Mucosa of rectum (tissue), 2 donors: ENCODE data around the gene EPHA2.
"Not testable (repeated sequence)": the region's sequence is repeated elsewhere in the genome, so short reads cannot be mapped to it uniquely, and the experiment has no call there.

Source experiments
- H3K27ac ChIP-seq, 2 donors: one replicate each; pipeline ENCODE4 v1.7.0; 2013; ENCODE audit warnings: inconsistent platforms in 2 of 2, low read depth in 2 of 2, low read length in 2 of 2
- H3K27me3 ChIP-seq, 2 donors: one replicate each; pipeline ENCODE4 v1.7.0; 2013; ENCODE audit warnings: low read length in 2 of 2; ENCODE audit not compliant: control insufficient read depth in 2 of 2, insufficient read depth in 2 of 2
- H3K36me3 ChIP-seq, 2 donors: one replicate each; pipeline ENCODE4 v1.7.0; 2013; ENCODE audit warnings: low read length in 2 of 2; ENCODE audit not compliant: control insufficient read depth in 2 of 2, insufficient read depth in 2 of 2
- H3K4me1 ChIP-seq, 2 donors: one replicate each; pipeline ENCODE4 v1.7.0; 2013; ENCODE audit warnings: low read length in 2 of 2, mild to moderate bottlenecking in 1 of 2; ENCODE audit not compliant: control insufficient read depth in 2 of 2, insufficient read depth in 2 of 2
- H3K4me3 ChIP-seq, 2 donors: one replicate each; pipeline ENCODE4 v1.7.0; 2013; ENCODE audit warnings: low read length in 2 of 2
- H3K9ac ChIP-seq, 2 donors: one replicate each; pipeline ENCODE4 v1.7.0; 2013; ENCODE audit warnings: low read length in 2 of 2, low read depth in 1 of 2, mild to moderate bottlenecking in 1 of 2
- H3K9me3 ChIP-seq, 2 donors: one replicate each; pipeline ENCODE4 v1.7.0; 2013; ENCODE audit warnings: low read length in 2 of 2; ENCODE audit not compliant: control insufficient read depth in 2 of 2
- donor health status: healthy.
- donor health status: Normal muscosa, but diverticular disease.

EPHA2 gene

GRCh38 chr1:16168622-16169360, 12.9 kb upstream of the EPHA2 start:
- Histone ChIP-seq H3K36me3 (no peaks in the 10 kb centered on the region), H3K4me1 (peaks cover 26 to 51% of the 10 kb centered on the region in 2 donors), H3K4me3 (no peak overlapping the region), H3K27ac (peak overlapping the region; percentile 16 to 20), H3K9me3 (no peaks in the 10 kb centered on the region), H3K27me3 (no peaks in the 10 kb centered on the region), H3K9ac (no peak overlapping the region)

GRCh38 chr1:16168144-16168495, 12.3 kb upstream of the EPHA2 start:
- H3K9me3 ChIP-seq, H3K36me3 ChIP-seq, H3K27me3 ChIP-seq: not testable (repeated sequence)
- H3K4me1 ChIP-seq: peaks cover 20 to 45% of the 10 kb centered on the region in 2 donors
- peak overlapping the region in 1 of 2 donors; percentile 64 for H3K9ac ChIP-seq
- H3K4me3 ChIP-seq: peak overlapping the region; percentile 41 to 50
- peak overlapping the region in 1 of 2 donors; percentile 16 for H3K27ac ChIP-seq

- H3K4me1 ChIP-seq: peaks cover 17 to 40% of the 10 kb centered on the region in 2 donors
- H3K36me3 ChIP-seq: no peaks in the 10 kb centered on the region
- peak overlapping the region in 1 of 2 donors; percentile 64 for H3K9ac ChIP-seq
- H3K9me3 ChIP-seq: no peaks in the 10 kb centered on the region
- H3K27me3 ChIP-seq: no peaks in the 10 kb centered on the region
- no peak overlapping the region for H3K27ac ChIP-seq
- peak overlapping the region; percentile 41 to 50 for H3K4me3 ChIP-seq
These were observed 11.7 kb upstream of the EPHA2 start for GRCh38 chr1:16167331-16168143.

DNA sequence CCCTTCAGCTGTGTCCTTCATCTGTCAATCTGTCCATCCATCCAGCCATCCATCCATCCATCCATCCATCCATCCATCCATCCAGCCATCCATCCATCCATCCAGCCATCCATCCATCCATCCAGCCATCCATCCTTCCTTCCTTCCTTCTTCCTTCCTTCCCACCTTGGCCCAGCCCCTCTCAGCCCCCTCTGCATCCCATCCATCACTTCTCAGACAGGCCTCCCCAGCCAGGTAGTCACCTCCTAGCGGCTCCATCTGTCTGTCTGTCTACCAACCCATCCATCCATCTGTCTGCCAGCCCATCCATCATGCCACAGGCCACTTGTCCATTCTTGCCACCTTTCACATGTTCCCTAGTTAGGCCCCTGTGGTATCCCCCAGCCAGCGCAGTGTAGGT, 10.2 kb upstream of the EPHA2 start:
- Histone ChIP-seq H3K9me3 (no peaks in the 10 kb centered on the region), H3K27me3 (no peaks in the 10 kb centered on the region), H3K36me3 (no peaks in the 10 kb centered on the region), H3K4me1 (peaks cover 15 to 30% of the 10 kb centered on the region in 2 donors), H3K4me3 (no peak overlapping the region), H3K27ac (no peak overlapping the region), H3K9ac (no peak overlapping the region)

GRCh38 chr1:16165548-16165947, 9.7 kb upstream of the EPHA2 start:
- no peaks in the 10 kb centered on the region for H3K36me3 ChIP-seq
- no peaks in the 10 kb centered on the region for H3K9me3 ChIP-seq
- H3K27me3 ChIP-seq: no peaks in the 10 kb centered on the region
- no peak overlapping the region for H3K4me3 ChIP-seq
- no peak overlapping the region for H3K9ac ChIP-seq
- no peak overlapping the region for H3K27ac ChIP-seq
- peaks cover 15 to 29% of the 10 kb centered on the region in 2 donors for H3K4me1 ChIP-seq

DNA sequence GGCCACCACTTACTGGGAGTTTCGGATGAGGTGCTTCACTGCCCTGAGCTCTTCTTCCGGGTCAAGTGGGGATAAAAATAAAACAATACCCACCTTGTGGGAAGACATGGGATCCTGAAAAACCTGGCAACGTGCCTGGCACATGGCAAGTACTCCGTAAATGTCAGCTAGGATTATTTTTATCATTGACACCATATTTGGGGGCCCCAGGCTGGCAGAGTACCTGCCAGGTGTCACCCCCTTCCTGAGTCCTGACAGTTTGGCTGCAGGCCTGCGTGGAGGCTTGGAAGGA, 9.2 kb upstream of the EPHA2 start:
- Histone ChIP-seq H3K4me1 (peaks cover 15 to 29% of the 10 kb centered on the region in 2 donors), H3K36me3 (no peaks in the 10 kb centered on the region), H3K27ac (peak overlapping the region in 1 of 2 donors; percentile 23), H3K9ac (peak overlapping the region in 1 of 2 donors; percentile 29), H3K27me3 (no peaks in the 10 kb centered on the region), H3K4me3 (no peak overlapping the region), H3K9me3 (no peaks in the 10 kb centered on the region)

GRCh38 chr1:16164213-16165072, 8.6 kb upstream of the EPHA2 start:
- peak overlapping the region in 1 of 2 donors; percentile 29 for H3K9ac ChIP-seq
- no peaks in the 10 kb centered on the region for H3K27me3 ChIP-seq
- no peaks in the 10 kb centered on the region for H3K9me3 ChIP-seq
- no peaks in the 10 kb centered on the region for H3K36me3 ChIP-seq
- peak overlapping the region in 1 of 2 donors; percentile 23 for H3K27ac ChIP-seq
- peaks cover 15 to 30% of the 10 kb centered on the region in 2 donors for H3K4me1 ChIP-seq
- H3K4me3 ChIP-seq: no peak overlapping the region

GRCh38 chr1:16163608-16164212, 7.8 kb upstream of the EPHA2 start:
- not testable (repeated sequence) for H3K9me3 ChIP-seq, H3K4me3 ChIP-seq, H3K27me3 ChIP-seq, H3K9ac ChIP-seq, H3K36me3 ChIP-seq, H3K27ac ChIP-seq
- H3K4me1 ChIP-seq: peaks cover 18 to 31% of the 10 kb centered on the region in 2 donors

- Histone ChIP-seq H3K9ac (peak overlapping the region in 1 of 2 donors; percentile 55), H3K4me1 (peaks cover 15 to 29% of the 10 kb centered on the region in 2 donors), H3K27me3 (no peaks in the 10 kb centered on the region), H3K27ac (peak overlapping the region; percentile 54 to 63), H3K9me3 (no peaks in the 10 kb centered on the region), H3K4me3 (peak overlapping the region; percentile 18 to 41), H3K36me3 (no peaks in the 10 kb centered on the region)
These were observed 6.4 kb upstream of the EPHA2 start for GRCh38 chr1:16162163-16162822.
